Mesendoderm (in vitro differentiated cells): ENCODE measurements around the gene CPD.
"Not testable (repeated sequence)": the region's sequence is repeated elsewhere in the genome, so short reads cannot be mapped to it uniquely, and the experiment has no call there.

Experiments
- DNase-seq: peaks from one replicate; pipeline ENCODE4 v3.0.0; 2013
- H2AK5ac ChIP-seq: 2 replicates; pipeline ENCODE4 v1.6.1; 2013; ENCODE audit warnings: low read length, inconsistent platforms
- H2BK120ac ChIP-seq: 2 replicates; pipeline ENCODE4 v1.6.1; 2013; ENCODE audit warnings: low read depth, mild to moderate bottlenecking, low read length, moderate library complexity, mixed read lengths
- H2BK15ac ChIP-seq: replicated peaks from 2 replicates; pipeline ENCODE4 v1.6.1; 2013; ENCODE audit warnings: low read depth, mild to moderate bottlenecking, moderate library complexity
- H2BK5ac ChIP-seq: 2 replicates; pipeline ENCODE4 v1.6.1; 2013; ENCODE audit warnings: low read length, inconsistent platforms
- H3K18ac ChIP-seq: 2 replicates; pipeline ENCODE4 v1.6.1; 2013; ENCODE audit warnings: mild to moderate bottlenecking, low read length, mixed read lengths
- H3K23ac ChIP-seq: one replicate; pipeline ENCODE4 v1.6.1; 2013; ENCODE audit warnings: low read length
- H3K27ac ChIP-seq: 2 replicates; pipeline ENCODE4 v1.5.1; 2013; ENCODE audit warnings: low read depth, mild to moderate bottlenecking, inconsistent platforms, low read length, moderate library complexity
- H3K27me3 ChIP-seq: 2 replicates; pipeline ENCODE4 v1.6.1; 2013; ENCODE audit warnings: low read length, control low read depth, mild to moderate bottlenecking, inconsistent platforms; ENCODE audit not compliant: insufficient read depth, poor library complexity
- H3K36me3 ChIP-seq: 2 replicates; pipeline ENCODE4 v1.6.1; 2013; ENCODE audit warnings: low read length, inconsistent platforms; ENCODE audit not compliant: control insufficient read depth, insufficient read depth
- H3K4ac ChIP-seq: one replicate; pipeline ENCODE4 v1.6.1; 2013; ENCODE audit warnings: low read depth, mild to moderate bottlenecking, low read length, moderate library complexity
- H3K4me1 ChIP-seq: 2 replicates; pipeline ENCODE4 v1.6.1; 2013; ENCODE audit warnings: low read depth, low read length, inconsistent platforms; ENCODE audit not compliant: control insufficient read depth
- H3K4me2 ChIP-seq: 2 replicates; pipeline ENCODE4 v1.6.1; 2013; ENCODE audit warnings: low read length
- H3K4me3 ChIP-seq: 2 replicates; pipeline ENCODE4 v1.5.1; 2013; ENCODE audit warnings: mild to moderate bottlenecking, low read length
- H3K56ac ChIP-seq: one replicate; pipeline ENCODE4 v1.6.1; 2013; ENCODE audit warnings: low read length
- H3K79me1 ChIP-seq: 2 replicates; pipeline ENCODE4 v1.6.1; 2013; ENCODE audit warnings: low read length, inconsistent platforms
- H3K79me2 ChIP-seq: 2 replicates; pipeline ENCODE4 v1.6.1; 2013; ENCODE audit warnings: mild to moderate bottlenecking, low read length; ENCODE audit not compliant: control insufficient read depth, insufficient read depth
- H3K9ac ChIP-seq: 2 replicates; pipeline ENCODE4 v1.6.1; 2013; ENCODE audit warnings: low read length, inconsistent platforms
- H4K5ac ChIP-seq: one replicate; pipeline ENCODE4 v1.6.1; 2013; ENCODE audit warnings: low read length
- H4K8ac ChIP-seq: one replicate; pipeline ENCODE4 v1.6.1; 2013; ENCODE audit warnings: low read depth, mild to moderate bottlenecking, control low read depth, low read length, moderate library complexity
- WGBS: extraction: QIAGEN DNeasy Blood & Tissue Kit; methylation state at CpG from one replicate; pipeline ENCODE4 v1.1.7; 2013; ENCODE audit warnings: low lambda C conversion rate, missing lambda C conversion rate; ENCODE audit not compliant: insufficient coverage; ENCODE audit errors: extremely low coverage; 5-methylcytosine and 5-hydroxymethylcytosine counted together

Gene CPD

DNA sequence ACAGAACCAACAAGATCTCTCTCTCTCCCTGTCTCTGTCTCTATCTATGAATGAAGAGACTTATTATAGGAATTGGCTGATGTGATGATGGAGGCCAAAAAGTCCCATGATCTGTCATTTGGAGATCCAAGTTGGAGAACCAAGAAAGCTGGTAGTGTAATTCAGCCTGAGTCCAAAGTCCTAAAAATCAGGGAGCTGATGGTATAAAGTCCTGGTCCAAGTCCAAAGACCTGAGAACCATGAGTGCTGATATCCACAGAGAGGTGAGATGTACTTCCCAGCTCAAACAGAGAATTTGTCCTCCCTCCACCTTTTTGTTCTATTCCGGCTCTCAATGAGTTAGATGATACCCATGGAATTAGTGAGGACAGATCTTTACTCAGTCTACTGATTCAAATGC is 29.5 kb upstream of the CPD start:
- DNase-seq = no peak
- Histone ChIP-seq H3K4me2 (no peak overlapping the region), H3K79me1 (no peaks in the 10 kb centered on the region), H3K36me3 (no peaks in the 10 kb centered on the region), H3K27me3 (no peaks in the 10 kb centered on the region), H3K18ac (no peak overlapping the region), H3K27ac (no peak overlapping the region), H3K4ac (no peak overlapping the region), H4K8ac (no peak overlapping the region), H3K56ac (no peak overlapping the region), H3K9ac (no peak overlapping the region), H2BK5ac (no peak overlapping the region), H2BK120ac (no peak overlapping the region), H2BK15ac (no peak overlapping the region), H3K4me1 (peaks cover 3% of the 10 kb centered on the region), H4K5ac (no peak overlapping the region), H3K23ac (no peak overlapping the region), H3K4me3 (no peak overlapping the region), H3K79me2 (no peaks in the 10 kb centered on the region), H2AK5ac (no peak overlapping the region)
- WGBS = no CpG with 5 or more reads among the region's 1 CpG

- H3K4me1 ChIP-seq, H3K79me1 ChIP-seq, H3K4ac ChIP-seq, H3K79me2 ChIP-seq, H3K18ac ChIP-seq, H2BK120ac ChIP-seq, H3K4me3 ChIP-seq, H3K4me2 ChIP-seq, H2BK15ac ChIP-seq, H2AK5ac ChIP-seq, H4K5ac ChIP-seq, H3K27me3 ChIP-seq, H4K8ac ChIP-seq, H3K9ac ChIP-seq, H3K27ac ChIP-seq, H3K36me3 ChIP-seq, H3K56ac ChIP-seq, H3K23ac ChIP-seq, H2BK5ac ChIP-seq, DNase-seq: not testable (repeated sequence)
- no CpG with 5 or more reads among the region's 4 CpGs for WGBS
Measured at GRCh38 chr17:30351263-30351662, 27.5 kb upstream of the CPD start.

- Histone ChIP-seq H2AK5ac (no peak overlapping the region), H3K4me2 (no peak overlapping the region), H3K9ac (no peak overlapping the region), H2BK5ac (no peak overlapping the region), H3K27ac (no peak overlapping the region), H3K4ac (no peak overlapping the region), H3K56ac (no peak overlapping the region), H3K4me1 (peaks cover 3% of the 10 kb centered on the region), H2BK120ac (no peak overlapping the region), H3K27me3 (no peaks in the 10 kb centered on the region), H4K5ac (no peak overlapping the region), H3K79me1 (no peaks in the 10 kb centered on the region), H4K8ac (no peak overlapping the region), H2BK15ac (no peak overlapping the region), H3K4me3 (no peak overlapping the region), H3K23ac (no peak overlapping the region), H3K18ac (no peak overlapping the region), H3K36me3 (no peaks in the 10 kb centered on the region), H3K79me2 (no peaks in the 10 kb centered on the region)
- DNase-seq = no peak
- no CpG with 5 or more reads among the region's 2 CpGs for WGBS
Measured at GRCh38 chr17:30351735-30352134, 27.0 kb upstream of the CPD start.

DNA sequence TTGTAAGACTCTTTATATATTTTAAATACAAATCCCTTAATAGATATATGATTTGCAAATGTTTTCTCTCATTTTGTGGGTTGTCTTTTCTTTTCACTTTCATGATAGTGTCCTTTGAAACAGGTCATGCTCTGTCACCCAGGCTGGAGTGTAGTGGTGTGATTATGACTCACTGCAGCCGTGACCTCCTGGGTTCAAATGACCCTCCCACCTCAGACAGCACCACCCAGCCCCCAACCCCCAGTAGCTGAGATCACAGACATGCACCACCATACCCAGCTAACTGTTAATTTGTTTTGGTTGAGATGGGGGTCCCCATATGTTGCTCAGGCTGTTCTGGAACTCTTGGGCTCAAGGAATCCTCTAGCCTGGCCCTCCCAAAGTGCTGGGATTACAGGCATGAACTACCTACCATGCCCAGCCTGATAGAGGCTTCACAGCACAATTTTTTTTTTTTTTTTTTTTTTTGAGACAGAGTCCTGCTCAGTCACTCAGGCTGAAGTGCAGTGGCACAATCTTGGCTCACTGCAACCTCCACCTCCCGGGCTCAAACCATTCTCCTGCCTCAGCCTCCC is 26.4 kb upstream of the CPD start:
- Histone ChIP-seq H2AK5ac (no peak overlapping the region), H2BK5ac (no peak overlapping the region), H3K79me2 (no peaks in the 10 kb centered on the region), H3K4me2 (no peak overlapping the region), H4K5ac (no peak overlapping the region), H4K8ac (no peak overlapping the region), H3K27me3 (no peaks in the 10 kb centered on the region), H3K9ac (no peak overlapping the region), H3K23ac (no peak overlapping the region), H3K18ac (no peak overlapping the region), H3K4me1 (peaks cover 3% of the 10 kb centered on the region), H3K4ac (no peak overlapping the region), H3K79me1 (no peaks in the 10 kb centered on the region), H3K27ac (no peak overlapping the region), H3K4me3 (no peak overlapping the region), H2BK120ac (no peak overlapping the region), H3K56ac (no peak overlapping the region), H3K36me3 (no peaks in the 10 kb centered on the region), H2BK15ac (no peak overlapping the region)
- WGBS = no CpG with 5 or more reads among the region's 2 CpGs
- no peak for DNase-seq

DNA sequence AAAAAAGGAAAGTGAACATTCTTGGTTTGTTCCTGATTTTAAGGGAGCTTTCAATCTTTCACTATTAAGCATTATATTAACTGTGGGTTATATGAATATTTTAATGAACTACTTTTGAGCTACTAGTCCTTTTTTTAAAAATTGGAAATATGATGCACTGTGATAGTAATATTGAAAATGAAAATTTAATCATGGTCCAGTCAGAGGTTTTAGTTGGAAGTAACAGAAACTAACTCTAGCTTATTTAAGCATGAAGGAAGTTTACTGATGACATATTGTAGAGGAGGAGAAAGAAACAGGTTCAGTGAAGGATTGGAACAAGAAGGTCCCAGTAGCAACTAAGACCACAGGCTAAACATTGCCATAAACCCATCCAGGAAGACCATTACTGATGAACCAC is 24.0 kb upstream of the CPD start:
- Histone ChIP-seq H4K8ac (no peak overlapping the region), H3K27ac (no peak overlapping the region), H3K36me3 (no peaks in the 10 kb centered on the region), H3K18ac (no peak overlapping the region), H3K4ac (no peak overlapping the region), H3K9ac (no peak overlapping the region), H3K79me1 (no peaks in the 10 kb centered on the region), H2BK120ac (no peak overlapping the region), H3K4me1 (no peaks in the 10 kb centered on the region), H2BK15ac (no peak overlapping the region), H3K4me2 (no peak overlapping the region), H2AK5ac (no peak overlapping the region), H3K23ac (no peak overlapping the region), H4K5ac (no peak overlapping the region), H2BK5ac (no peak overlapping the region), H3K4me3 (no peak overlapping the region), H3K56ac (no peak overlapping the region), H3K27me3 (no peaks in the 10 kb centered on the region), H3K79me2 (no peaks in the 10 kb centered on the region)
- no peak for DNase-seq

GRCh38 chr17:30357476-30357875 is 21.3 kb upstream of the CPD start:
- no peak overlapping the region for H2BK120ac ChIP-seq
- H3K36me3 ChIP-seq = no peaks in the 10 kb centered on the region
- no peaks in the 10 kb centered on the region for H3K4me1 ChIP-seq
- H3K23ac ChIP-seq = no peak overlapping the region
- no peak for DNase-seq
- H4K5ac ChIP-seq = no peak overlapping the region
- no peak overlapping the region for H3K9ac ChIP-seq
- no peak overlapping the region for H3K56ac ChIP-seq
- no peak overlapping the region for H4K8ac ChIP-seq
- H3K4me3 ChIP-seq = no peak overlapping the region
- H3K27ac ChIP-seq = no peak overlapping the region
- H3K79me1 ChIP-seq = no peaks in the 10 kb centered on the region
- H2AK5ac ChIP-seq = no peak overlapping the region
- no peak overlapping the region for H2BK5ac ChIP-seq
- no peak overlapping the region for H3K18ac ChIP-seq
- no peaks in the 10 kb centered on the region for H3K79me2 ChIP-seq
- no peak overlapping the region for H3K4ac ChIP-seq
- H3K27me3 ChIP-seq = no peaks in the 10 kb centered on the region
- no peak overlapping the region for H2BK15ac ChIP-seq
- H3K4me2 ChIP-seq = no peak overlapping the region
